NCI-H82 treated with DMSO at 0.1 percent for 48 hours (cell line): Measurements from ENCODE around the gene CDH18.
"Not testable (repeated sequence)": the region's sequence is repeated elsewhere in the genome, so short reads cannot be mapped to it uniquely, and the experiment has no call there.

ENCODE experiments used
- DNase-seq: peaks from one replicate; lab custom pipeline; 2025; ENCODE audit not compliant: unreplicated experiment; lab: John Stamatoyannopoulos, UW

CDH18 gene

DNA sequence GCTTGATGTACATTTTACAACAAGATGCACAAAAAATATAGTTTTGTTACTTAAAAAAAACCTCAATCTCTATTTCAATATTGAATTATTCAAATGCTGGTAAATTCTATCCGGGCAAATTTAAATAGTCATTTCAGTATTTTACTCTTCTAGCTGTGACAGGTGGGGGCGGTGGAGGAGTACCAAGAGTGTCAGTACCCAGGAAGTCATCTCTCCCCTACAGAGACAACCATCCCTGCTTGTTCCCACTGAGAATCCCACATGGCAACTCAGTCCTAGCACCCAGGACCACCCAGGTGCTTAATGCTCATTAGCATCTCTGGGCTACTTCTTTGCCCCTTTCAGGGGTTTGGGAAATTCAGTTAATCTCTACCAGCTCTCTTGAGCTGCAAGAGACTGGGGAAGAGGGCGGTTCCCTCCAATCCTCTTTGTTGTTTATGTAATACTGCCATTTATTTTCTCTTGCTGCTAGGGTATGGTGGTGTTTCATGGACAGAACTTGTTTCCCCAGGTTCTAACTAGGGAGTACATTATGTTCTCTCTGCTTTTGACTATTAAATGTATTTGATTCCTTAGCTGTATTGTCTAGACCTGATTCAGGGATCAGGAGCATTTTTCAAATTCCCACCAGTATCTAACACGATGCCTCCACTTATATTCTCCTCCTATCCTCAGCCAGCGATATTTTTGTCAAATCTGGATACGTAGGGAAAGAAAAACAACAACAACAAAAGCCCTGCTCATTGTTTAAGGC lies 122.5 kb downstream of the CDH18 start:
- no peak for DNase-seq

DNA sequence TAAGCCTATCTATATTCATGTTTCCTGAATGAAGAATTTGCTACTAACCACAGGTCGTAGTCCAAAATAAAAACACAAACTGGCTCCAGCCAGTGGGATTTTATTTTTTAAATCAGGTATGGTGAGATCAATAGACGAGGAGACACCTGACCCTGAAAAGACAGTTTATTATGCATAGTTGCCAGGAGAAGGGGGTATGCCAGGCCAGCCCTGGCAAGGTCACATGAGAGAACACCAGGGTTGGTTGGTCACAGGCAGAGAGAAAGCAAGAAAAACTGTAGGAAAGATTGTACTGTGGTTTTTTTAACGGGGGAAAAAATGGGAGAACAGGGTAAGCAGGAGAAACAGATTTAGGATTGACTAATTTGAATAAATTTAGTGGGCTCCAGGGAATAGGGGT lies 125.3 kb downstream of the CDH18 start:
- no peak for DNase-seq

DNA sequence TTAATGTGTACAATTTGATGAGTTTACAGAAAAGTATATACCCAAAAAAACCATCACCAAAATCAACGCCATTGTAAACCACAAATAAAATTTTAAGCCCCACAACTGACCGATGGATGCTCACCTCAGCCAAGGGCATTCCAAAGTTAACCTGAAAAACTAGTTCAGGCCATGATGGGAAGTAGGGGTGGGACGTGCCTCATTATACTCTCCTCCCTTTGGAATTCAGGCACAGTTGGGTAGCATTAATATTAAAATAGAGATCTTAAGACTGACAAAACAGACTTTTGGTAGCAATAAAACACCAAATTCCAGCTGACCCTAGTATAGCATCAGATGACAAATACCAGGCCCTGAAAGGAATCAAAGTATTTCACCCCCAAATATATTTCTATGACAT lies 129.0 kb downstream of the CDH18 start:
- DNase-seq = no peak

DNA sequence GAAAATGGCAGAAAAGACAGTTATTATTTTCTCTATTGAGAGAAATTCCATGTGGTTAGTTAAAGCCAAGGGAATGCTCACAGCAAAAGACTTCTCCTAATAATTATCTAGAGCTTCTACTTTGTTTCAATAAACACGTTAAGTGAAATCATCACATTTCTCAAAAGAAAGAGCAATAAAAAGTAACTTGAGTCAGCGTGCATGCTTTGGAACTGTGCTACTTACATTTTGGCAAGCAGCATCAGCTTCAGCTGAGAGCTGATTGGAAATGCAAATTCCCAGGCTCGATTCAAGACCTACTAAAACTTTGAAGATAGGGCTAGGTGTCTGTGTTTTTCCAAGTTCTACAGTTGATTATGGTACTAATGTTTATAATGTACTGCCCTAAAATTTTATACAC lies 132.1 kb downstream of the CDH18 start:
- DNase-seq = no peak

DNA sequence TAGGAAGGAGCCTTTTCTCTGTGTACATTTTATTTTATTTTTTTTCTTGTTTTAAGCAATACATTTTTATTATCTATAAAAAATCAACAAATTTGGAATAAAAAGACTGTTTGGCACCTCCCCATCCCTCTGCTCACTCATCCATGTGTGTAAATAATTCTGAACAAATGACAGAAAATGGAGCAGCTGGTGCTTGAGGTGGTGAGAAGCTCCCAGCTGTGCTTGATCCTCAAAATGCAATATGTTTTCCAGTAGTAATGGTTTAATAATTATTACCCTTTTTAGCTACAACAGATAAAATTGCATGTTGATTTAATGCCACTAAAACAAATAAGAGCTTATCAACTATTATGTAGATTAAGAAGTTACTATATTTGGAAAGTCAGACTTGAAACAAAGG lies 132.5 kb downstream of the CDH18 start:
- no peak for DNase-seq

DNA sequence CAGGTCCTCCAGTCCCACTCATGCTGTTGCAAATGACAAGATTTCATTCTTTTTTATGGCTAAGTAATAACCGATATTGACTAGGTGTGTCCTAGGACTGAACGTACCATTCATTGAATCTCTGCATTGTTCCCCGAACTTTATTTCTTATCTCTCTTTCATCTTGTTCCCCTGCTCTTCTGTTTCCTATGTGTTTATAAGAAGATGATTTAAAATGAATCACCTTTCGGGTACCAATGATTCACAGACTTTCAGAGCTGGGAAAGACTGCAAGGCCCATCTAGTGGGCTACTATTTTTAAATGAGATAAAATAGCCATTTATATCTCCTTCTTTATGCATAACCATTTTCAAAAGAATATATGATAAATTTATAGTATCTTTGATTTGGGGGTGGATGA lies 133.0 kb downstream of the CDH18 start:
- no peak for DNase-seq

DNA sequence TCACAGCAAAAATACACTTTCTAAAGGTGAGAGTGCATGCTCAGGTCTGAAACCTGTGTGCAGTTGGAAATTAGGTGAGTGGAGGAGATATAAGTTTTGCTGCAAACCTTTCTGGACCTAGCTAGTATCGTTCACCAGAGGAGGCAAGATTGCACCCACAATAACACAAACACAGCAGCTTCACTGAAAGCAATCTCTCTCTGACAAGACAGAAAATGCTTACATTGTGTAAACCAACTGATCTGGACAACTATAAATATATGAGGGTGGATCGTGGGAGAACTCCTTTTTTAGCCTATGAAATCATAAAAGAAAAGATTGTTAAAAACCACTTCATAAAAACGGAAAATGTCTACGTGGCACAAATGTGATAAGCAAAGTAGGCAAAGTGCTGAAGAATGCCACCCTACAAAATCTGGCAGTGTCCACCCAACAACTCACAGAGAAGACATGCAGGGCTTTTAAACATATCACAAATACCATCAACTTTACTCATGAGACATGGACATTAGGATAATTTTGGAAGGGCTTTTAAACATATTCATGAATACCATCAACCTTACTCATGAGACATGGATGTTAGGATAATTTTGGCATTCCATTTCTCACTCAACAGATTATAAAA lies 134.3 kb downstream of the CDH18 start:
- no peak for DNase-seq

DNA sequence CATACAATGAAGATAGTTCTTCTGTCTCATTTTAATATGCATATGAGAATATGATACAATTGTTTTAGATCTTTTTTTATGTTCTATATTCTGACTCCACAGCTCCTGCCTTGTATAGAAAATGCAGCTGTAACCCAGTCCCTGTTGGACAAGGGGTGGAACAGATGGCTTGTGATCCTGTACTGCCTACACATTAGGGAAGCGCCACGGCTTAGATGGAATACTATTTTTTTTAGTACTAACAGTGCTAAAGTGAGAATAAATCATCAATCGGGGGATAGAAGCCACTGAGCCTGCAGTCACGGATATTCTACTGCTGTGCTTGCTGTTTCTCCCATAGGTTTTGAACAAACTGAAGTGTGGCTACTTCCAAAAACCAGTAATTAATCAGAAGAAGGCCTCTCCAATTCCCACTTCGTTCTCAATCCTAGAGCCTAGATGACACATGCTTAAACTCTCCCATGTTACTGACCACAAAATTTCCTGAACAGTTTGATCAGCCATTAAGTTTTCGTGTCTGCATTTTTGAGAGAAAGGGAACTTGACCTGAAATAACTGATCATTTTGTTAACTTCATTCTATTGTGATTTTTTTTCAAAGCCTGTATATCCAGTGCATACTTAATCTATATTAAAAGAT lies 150.3 kb downstream of the CDH18 start:
- DNase-seq = no peak

DNA sequence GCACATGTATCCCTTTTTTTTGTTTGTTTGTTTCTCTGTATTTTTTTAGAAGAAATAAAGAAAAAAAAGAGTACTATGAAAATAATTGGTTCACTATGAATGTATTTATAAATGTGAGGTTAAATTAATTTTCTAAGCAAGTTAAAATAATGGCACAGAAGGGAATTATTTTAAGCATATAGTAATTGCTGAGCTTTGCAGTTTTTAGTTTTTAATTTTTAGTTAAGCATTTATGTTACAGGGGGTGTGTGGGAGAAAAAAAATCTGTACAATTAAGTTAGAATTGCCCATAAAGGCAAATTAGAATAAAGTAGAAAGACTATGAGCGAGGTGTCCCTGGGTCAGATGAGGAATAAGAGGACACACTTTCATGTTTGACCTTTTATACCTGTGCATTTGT lies 152.6 kb downstream of the CDH18 start:
- DNase-seq = no peak

DNA sequence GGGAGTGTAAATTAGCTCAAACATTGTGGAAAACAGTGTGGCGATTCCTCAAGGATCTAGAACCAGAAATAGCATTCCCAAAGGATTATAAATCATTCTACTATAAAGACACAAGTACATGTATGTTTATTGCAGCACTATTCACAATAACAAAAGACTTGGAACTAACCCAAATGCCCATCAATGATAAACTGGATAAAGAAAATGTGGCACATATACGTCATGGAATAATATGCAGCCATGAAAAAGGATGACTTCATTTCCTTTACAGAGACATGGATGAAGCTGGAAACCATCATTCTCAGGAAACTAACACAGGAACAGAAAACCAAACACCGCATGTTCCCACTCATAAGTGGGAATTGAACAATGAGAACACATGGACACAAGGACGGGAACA lies 175.3 kb downstream of the CDH18 start:
- not testable (repeated sequence) for DNase-seq

DNA sequence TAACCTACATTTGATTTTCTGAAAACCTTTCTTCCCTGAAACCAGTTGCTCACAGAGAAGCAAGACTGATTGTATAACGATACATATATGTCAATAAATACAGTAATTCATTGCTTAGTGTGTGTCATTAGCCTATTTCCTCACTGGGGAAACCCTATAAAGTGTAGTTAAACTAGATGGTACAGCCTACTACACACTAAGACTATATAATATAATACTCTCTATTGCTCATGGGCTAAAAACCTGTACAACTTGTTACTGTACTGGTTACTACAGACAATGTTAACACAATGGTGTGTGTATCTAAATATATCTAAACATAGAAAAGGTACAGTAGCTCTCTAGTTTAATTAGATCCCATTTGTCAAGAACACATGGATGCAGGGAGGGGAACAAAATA lies 181.2 kb downstream of the CDH18 start:
- DNase-seq = no peak

DNA sequence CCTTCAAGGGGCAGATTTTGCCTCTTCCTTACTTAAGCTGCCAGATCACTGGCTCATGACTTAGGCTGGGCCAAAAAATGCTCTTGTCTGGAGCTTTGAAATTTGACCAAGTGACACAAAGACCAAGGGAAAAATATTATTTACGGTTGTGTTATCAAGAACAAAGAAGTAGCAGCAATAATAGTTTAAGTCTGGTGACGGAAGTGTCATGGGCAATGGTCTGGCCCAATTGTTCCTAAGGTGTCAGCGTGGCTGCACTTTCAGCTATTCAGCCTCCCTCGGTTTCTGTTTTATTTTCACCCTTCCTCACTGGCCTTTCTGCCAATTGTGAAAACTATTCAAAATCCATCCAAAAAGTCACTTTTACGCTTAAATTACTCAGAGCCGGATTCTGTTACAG lies 185.3 kb downstream of the CDH18 start:
- no peak for DNase-seq

DNA sequence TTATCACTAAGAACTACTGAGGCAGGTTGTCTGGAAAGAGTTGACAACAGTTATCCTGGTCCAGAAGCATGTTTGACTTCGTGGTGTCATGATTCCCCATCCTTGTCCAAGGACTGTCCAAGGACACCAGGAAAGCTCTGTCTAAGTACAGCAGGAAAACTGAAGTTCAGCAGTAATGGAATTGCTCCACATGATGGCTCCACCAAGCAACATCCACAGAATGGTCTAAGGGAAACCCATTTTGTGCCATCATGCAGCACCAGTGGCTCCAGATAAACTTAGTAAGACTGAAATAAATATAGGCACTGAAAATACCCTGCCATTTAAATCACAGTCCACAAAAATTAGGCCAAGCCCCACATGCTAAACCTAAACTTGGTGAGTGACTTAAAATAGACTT lies 192.8 kb downstream of the CDH18 start:
- DNase-seq = no peak

DNA sequence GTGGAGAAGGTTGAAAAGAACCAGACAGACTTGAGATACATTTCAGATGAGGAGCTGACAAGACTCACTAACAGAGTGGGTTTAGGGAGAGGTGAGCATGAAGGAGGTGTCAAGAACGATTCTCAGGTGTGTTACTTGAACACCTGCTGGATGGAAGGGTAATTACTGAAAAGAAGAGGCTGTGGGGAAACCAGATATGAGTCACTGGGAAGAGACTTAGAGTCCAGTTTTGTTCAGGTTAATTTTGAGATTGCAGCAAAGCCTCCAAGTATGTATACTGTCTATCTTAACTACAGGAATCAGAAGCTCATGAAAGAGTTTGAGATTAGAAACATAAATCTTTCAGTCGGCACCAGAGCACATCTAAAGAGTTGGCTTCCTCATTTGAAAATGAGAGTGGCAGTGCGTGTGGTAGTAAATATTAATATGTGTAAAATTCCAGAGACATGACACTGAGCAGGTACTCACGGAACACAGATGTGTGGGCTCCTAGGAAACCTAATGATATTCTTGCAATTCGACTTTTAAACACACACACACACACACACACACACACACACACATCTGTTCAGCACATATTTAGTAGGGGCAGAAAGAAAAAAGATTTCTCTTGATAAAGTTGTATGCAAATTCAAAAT lies 197.1 kb downstream of the CDH18 start:
- DNase-seq = no peak

DNA sequence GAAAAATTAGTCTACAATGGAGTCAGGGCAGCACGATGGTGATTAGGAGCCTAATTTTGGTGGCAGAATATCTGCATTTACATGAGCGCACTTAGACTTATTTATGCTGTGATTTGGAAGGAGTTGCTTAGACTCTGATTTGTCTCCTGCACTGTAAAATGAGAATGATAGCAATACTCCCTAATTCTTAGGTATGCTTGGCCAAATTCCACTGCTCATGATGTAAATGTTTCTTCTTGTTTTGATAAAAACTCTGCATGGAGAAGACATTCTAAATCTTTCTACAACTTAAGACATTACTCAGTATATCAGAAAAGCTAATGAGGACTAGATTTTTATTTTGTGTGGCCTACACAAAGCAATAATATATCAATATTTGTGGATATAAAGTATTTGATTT lies 205.4 kb downstream of the CDH18 start:
- no peak for DNase-seq

DNA sequence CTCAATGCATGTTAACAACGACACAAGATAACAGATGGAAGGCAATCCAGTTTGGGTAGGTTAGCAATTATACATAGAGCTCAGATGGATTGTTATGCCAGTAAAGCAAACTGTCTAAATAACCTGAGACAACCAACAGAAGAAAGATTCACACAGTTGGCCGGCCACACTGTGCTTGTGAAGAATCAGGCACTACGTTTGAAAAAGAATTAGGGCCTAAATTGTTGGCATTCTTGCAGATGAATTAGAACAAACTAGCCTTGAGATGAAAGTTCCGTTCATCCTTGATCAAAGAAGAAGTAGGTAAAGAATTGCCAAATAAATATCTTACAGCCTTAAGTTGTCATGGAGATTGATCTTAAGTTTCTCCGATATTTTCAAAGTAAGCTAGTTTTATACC lies 210.6 kb downstream of the CDH18 start:
- no peak for DNase-seq

DNA sequence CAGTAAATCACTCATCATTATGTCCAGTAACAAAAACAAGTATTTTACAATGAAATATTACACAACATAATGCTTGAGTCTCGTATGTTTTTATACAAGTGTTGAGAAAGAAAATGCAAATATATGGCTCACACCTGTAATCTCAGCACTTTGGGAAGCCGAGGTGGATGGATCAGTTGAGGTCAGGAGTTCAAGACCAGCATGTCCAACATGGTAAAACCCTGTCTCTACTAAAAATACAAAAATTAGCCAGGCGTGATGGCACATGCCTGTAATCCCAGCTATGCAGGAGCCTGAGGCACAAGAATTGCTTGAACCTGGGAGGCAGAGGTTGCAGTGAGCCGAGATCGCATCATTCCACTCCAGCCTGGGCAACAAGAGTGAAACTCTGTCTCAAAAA lies 211.1 kb downstream of the CDH18 start:
- not testable (repeated sequence) for DNase-seq

DNA sequence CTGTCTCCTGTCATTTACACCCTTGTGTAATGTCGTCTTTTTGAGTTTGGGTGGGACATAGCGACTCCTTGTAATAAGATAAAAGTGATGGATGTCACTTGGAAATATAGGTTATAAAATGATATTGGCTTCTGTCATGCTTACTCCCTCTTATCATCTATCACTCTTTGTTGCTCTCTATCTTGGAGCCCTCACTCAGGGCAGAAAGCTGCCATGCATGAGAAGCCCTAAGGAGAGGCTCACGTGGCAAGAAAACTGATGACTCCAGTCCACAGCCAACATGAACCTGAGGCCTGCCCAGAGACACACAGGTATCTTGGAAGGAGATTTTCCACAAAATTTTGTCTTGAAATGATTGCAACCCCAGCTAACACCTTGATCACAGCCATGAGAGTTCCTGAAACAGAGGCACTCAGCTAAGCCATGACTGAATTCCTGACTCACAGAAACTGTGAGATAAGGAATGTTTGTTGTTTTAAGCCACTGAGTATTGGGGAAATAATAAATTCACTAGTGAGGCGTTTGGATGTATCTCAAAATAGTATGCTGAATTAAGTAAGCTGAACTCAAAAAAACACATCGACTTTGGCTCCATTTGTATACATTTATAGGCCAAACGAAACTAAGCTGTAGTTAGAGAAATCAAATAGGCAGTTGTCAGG lies 216.7 kb downstream of the CDH18 start:
- DNase-seq = no peak

DNA sequence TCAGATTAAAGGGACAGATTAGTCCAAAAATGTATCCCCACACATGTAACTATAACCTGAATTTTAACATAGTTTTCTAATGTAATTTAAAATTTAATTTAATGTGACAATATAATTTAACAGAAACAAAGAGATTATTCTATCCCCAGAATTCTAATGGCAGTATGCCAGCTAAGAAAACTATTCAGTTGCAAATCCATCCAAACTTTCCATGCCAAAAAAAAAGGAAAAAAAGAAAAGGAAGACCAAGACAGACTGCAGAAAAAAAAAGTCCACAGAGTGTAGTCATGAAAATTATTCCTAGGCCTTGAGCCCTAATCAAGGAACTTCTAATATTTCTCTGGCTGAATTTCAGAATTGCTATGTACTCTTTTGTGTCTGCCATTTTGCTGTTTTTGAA lies 217.6 kb downstream of the CDH18 start:
- DNase-seq = no peak

DNA sequence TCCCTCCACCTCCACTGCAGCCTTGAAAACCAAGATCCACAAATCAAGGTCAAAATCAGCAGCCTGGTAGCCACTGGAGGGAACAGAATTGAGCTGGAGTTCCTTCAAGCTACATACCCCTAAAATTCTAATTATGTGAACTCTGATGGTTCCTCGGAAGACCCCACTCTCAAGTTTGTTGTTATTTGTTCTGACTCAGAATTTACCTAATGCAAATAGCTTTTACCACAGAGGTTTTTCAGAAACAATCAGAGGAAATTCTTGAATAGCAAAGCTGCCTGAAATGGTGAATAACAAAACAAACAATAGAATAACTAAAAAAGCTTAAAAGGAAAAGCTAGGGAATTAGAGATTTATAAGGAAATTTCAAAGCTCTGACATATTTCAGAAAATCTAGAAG lies 220.0 kb downstream of the CDH18 start:
- no peak for DNase-seq

DNA sequence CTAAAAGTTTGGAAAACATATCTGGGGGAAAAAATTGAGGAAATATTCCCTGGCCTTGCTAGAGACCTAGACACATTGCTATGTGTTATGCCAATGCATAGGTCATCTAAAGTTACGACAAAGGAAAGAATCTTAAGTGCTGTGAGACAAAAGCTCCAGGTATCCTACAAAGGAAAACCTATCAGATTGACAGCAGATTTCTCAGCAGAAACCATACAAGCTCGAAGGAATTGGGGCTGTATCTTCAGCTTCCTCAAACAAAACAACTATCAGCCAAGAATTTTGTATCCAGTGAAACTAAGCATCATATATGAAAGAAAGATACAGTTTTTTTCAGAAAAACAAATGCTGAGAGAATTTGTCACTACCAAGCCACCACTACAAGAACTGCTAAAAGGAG lies 234.4 kb downstream of the CDH18 start:
- DNase-seq = no peak

DNA sequence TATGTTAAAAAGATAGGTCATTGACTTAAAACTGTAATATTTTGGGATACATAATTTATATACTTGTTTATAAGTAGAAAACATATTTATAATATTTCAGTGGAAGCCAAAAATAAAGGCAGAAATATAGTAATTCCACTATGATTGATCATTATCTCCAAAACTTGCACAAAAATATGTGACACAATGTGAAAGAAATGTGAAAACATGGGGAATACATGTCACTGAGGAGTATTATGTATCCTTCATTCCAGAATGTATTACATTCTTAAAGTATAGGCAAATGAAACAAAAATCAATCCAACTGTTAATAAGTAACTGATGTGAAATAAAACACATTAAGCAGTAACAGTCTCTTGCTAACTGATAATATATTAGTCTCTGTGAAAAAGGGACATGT lies 236.7 kb downstream of the CDH18 start:
- DNase-seq = no peak
